Panc1 (cell line): ENCODE measurements around the gene MAP3K6. TPM values are rescaled to one million over a fixed set of nuclear protein-coding genes. Genes with fewer than 3 reads are reported as not detected.

Experiments used
- ATAC-seq: fragments of 200-7000 bp; cut with Tn5 transposase; 2 replicates; pipeline ENCODE4 v1.9.1; 2020; ENCODE audit warnings: mild to moderate bottlenecking, moderate library complexity
- BruUV-seq: library from RNA; stranded (reverse); fragments of 400-500 nt; replicated peaks from 2 replicates; lab custom pipeline; 2021; lab: Mats Ljungman, UMichigan
- CTCF ChIA-PET: fragments of 300-600 bp; sonication (Branson Sonifier 250); formaldehyde crosslinking; loops from one replicate; lab custom pipeline; 2022; ENCODE audit warnings: antibody characterized with exemption; lab: Charles Lee
- POLR2A ChIA-PET: fragments of 300-600 bp; sonication (Branson Sonifier 250); formaldehyde crosslinking; loops from one replicate; lab custom pipeline; 2022; ENCODE audit warnings: antibody characterized with exemption; lab: Charles Lee
- DNase-seq: peaks from one replicate; pipeline ENCODE4 v3.0.0-alpha.2; 2010; ENCODE audit warnings: low read depth, low spot score
- H3K27ac ChIP-seq: 2 replicates; pipeline ENCODE4 v1.5.1; 2011; ENCODE audit warnings: mild to moderate bottlenecking, low read length, inconsistent platforms
- H3K27me3 ChIP-seq: fragments of 200-500 bp; sonication (Bioruptor generic); 2 replicates; pipeline ENCODE4 v1.6.0; 2014; ENCODE audit warnings: low read length, inconsistent platforms; ENCODE audit not compliant: control insufficient read depth, insufficient read depth
- H3K36me3 ChIP-seq: fragments of 200-500 bp; sonication (Bioruptor generic); 2 replicates; pipeline ENCODE4 v1.5.1; 2014; ENCODE audit warnings: inconsistent platforms, mild to moderate bottlenecking, low read length, moderate library complexity; ENCODE audit not compliant: control insufficient read depth, insufficient read depth
- H3K4me1 ChIP-seq: 2 replicates; pipeline ENCODE4 v1.5.1; 2011; ENCODE audit warnings: inconsistent platforms, mild to moderate bottlenecking, low read length, moderate library complexity; ENCODE audit not compliant: control insufficient read depth, insufficient read depth
- H3K4me3 ChIP-seq, 2 experiments: 2 replicates each; pipeline ENCODE4 v1.5.1; 2011 to 2012; ENCODE audit warnings: low read depth in 2 of 2, low read length in 2 of 2, mild to moderate bottlenecking in 2 of 2, inconsistent platforms in 1 of 2, moderate library complexity in 1 of 2
- H3K9me3 ChIP-seq: fragments of 200-500 bp; sonication (Bioruptor generic); 2 replicates; pipeline ENCODE4 v1.5.1; 2014; ENCODE audit warnings: low read depth, mild to moderate bottlenecking, inconsistent platforms, low read length, moderate library complexity; ENCODE audit not compliant: control insufficient read depth, insufficient read depth
- POLR2AphosphoS5 ChIP-seq: IDR thresholded peaks from 2 replicates; pipeline ENCODE4 v1.6.1; 2012; ENCODE audit warnings: mild to moderate bottlenecking, low read depth, low read length, moderate library complexity
- SIN3A ChIP-seq: IDR thresholded peaks from 2 replicates; pipeline ENCODE4 v1.6.1; 2012; ENCODE audit warnings: low read depth, mild to moderate bottlenecking, low read length, moderate library complexity, borderline replicate concordance; ENCODE audit not compliant: insufficient read depth
- TCF7L2 ChIP-seq: IDR thresholded peaks from 2 replicates; pipeline ENCODE4 v1.6.1; 2011; ENCODE audit warnings: mild to moderate bottlenecking, low read depth, low read length, inconsistent platforms
- in situ Hi-C: cut with HindIII; loops from 2 replicates; pipeline ENCODE4 v1.10.0; 2016; ENCODE audit warnings: low sequenced_read_pairs, low pct_unique_long_range_greater_than_20kb
- intact Hi-C: fragments of 100-400 bp; cut with micrococcal nuclease; formaldehyde crosslinking; loops from one replicate; pipeline ENCODE4 v1.10.0; 2022; ENCODE audit not compliant: unreplicated experiment
- total RNA-seq: library from RNA; stranded (reverse); gene quantifications from one replicate; pipeline ENCODE4 v1.2.1, GENCODE V29; 2021; ENCODE audit not compliant: unreplicated experiment
- TF ChIP-seq, protein P1 (sequence below), 2 experiments: IDR thresholded peaks; 2 replicates each; pipeline ENCODE4 v1.6.1; 2011 to 2012; ENCODE audit warnings: low read depth in 2 of 2, control low read depth in 1 of 2, low read length in 1 of 2, mild to moderate bottlenecking in 1 of 2, moderate library complexity in 1 of 2; ENCODE audit not compliant: insufficient read depth in 1 of 2
- TF ChIP-seq, protein P2 (sequence below): fragments of 450-650 bp; IDR thresholded peaks from 2 replicates; pipeline ENCODE4 v1.5.1; 2017; ENCODE audit warnings: mild to moderate bottlenecking

The MAP3K6 gene
- total RNA-seq, 1 experiment from 2014 or later: 56.9 TPM

DNA sequence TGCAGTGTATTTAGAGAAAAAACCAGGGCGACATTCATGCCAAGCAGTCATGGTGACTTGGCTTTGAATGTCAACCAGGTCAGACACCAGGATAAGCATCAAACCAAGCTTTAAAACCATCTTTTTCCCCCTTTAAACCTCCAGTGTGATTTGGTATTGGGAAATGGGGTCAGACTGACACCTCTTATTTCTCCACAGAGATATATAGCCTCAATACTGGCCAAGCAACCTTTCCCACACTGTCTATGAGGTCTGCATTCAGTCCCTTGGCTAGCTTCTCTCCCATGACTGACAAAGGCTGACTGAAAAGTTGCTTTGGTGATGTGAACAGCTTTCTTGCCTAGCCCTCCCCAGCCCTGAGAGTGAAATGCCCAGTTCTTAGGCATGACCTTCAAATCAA is 47.3 kb upstream of the MAP3K6 start:
- BruUV-seq: no TSS peak
- Histone ChIP-seq H3K27me3 (no peaks in the 10 kb centered on the region), H3K27ac (no peak overlapping the region), H3K4me1 (peaks cover 10% of the 10 kb centered on the region), H3K36me3 (peaks cover 23% of the 10 kb centered on the region), H3K4me3 (no peak overlapping the region), H3K9me3 (no peaks in the 10 kb centered on the region)
- intact Hi-C loops (loop anchor here (10.0 kb wide), 1 partner anchor 71 kb away; no protein-coding TSS in a partner anchor), in situ Hi-C loops (loop anchor here (10.0 kb wide), 1 partner anchor 191 kb away; the partner anchor contains the start of gene AHDC1)
- POLR2A ChIA-PET: no interaction called here
- TF ChIP-seq, protein P1, sequence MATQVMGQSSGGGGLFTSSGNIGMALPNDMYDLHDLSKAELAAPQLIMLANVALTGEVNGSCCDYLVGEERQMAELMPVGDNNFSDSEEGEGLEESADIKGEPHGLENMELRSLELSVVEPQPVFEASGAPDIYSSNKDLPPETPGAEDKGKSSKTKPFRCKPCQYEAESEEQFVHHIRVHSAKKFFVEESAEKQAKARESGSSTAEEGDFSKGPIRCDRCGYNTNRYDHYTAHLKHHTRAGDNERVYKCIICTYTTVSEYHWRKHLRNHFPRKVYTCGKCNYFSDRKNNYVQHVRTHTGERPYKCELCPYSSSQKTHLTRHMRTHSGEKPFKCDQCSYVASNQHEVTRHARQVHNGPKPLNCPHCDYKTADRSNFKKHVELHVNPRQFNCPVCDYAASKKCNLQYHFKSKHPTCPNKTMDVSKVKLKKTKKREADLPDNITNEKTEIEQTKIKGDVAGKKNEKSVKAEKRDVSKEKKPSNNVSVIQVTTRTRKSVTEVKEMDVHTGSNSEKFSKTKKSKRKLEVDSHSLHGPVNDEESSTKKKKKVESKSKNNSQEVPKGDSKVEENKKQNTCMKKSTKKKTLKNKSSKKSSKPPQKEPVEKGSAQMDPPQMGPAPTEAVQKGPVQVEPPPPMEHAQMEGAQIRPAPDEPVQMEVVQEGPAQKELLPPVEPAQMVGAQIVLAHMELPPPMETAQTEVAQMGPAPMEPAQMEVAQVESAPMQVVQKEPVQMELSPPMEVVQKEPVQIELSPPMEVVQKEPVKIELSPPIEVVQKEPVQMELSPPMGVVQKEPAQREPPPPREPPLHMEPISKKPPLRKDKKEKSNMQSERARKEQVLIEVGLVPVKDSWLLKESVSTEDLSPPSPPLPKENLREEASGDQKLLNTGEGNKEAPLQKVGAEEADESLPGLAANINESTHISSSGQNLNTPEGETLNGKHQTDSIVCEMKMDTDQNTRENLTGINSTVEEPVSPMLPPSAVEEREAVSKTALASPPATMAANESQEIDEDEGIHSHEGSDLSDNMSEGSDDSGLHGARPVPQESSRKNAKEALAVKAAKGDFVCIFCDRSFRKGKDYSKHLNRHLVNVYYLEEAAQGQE (IDR thresholded peaks at IDR 0.05; ENCODE audit: insufficient read depth in 1 of 2, low read depth in 2 of 2, low read length in 1 of 2): no peak
- TF ChIP-seq, protein P2, sequence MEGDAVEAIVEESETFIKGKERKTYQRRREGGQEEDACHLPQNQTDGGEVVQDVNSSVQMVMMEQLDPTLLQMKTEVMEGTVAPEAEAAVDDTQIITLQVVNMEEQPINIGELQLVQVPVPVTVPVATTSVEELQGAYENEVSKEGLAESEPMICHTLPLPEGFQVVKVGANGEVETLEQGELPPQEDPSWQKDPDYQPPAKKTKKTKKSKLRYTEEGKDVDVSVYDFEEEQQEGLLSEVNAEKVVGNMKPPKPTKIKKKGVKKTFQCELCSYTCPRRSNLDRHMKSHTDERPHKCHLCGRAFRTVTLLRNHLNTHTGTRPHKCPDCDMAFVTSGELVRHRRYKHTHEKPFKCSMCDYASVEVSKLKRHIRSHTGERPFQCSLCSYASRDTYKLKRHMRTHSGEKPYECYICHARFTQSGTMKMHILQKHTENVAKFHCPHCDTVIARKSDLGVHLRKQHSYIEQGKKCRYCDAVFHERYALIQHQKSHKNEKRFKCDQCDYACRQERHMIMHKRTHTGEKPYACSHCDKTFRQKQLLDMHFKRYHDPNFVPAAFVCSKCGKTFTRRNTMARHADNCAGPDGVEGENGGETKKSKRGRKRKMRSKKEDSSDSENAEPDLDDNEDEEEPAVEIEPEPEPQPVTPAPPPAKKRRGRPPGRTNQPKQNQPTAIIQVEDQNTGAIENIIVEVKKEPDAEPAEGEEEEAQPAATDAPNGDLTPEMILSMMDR: no peak
- TF ChIP-seq TCF7L2 (no peak), POLR2AphosphoS5 (no peak), SIN3A (no peak)
- DNase-seq (no peak), ATAC-seq (no peak)
- CTCF ChIA-PET: no interaction called here

DNA sequence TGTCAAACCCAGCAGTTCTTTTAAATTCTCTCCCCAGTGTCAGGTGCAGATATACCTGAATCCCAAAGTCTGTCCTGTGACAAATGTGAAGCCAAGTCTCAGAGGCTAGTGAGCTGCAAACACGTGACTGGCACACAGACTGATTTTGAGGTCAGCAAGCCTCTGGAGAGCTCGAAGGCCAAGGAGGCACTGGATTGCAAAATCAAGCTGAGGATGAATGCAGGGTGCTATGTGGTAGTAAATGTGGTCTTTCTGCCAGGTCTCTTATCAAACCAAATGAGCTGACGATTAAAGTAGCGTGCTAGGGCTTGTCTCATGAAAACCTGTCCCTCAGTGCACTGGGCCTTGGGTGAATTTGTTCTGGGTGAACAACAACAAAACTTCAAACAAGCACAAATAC is 46.2 kb upstream of the MAP3K6 start:
- no peaks in the 10 kb centered on the region for H3K9me3 ChIP-seq
- in situ Hi-C loops (loop anchor here (10.0 kb wide), 1 partner anchor 192 kb away; the partner anchor contains the start of gene AHDC1), intact Hi-C loops (loop anchor here (10.0 kb wide), 1 partner anchor 72 kb away; no protein-coding TSS in a partner anchor)
- BruUV-seq: no TSS peak
- H3K36me3 ChIP-seq: peaks cover 25% of the 10 kb centered on the region
- H3K27me3 ChIP-seq: no peaks in the 10 kb centered on the region
- no peaks in the 10 kb centered on the region for H3K4me1 ChIP-seq
- DNase-seq (no peak), ATAC-seq (no peak)
- ChIA-PET POLR2A (no interaction called here), CTCF (no interaction called here)
- no peak overlapping the region for H3K4me3 ChIP-seq
- TF ChIP-seq POLR2AphosphoS5: no peak
- TF ChIP-seq, protein P1 (IDR thresholded peaks at IDR 0.05; ENCODE audit: insufficient read depth in 1 of 2, low read depth in 2 of 2, low read length in 1 of 2): no peak
- no peak for TF ChIP-seq TCF7L2
- TF ChIP-seq SIN3A: no peak
- TF ChIP-seq, protein P2: no peak
- no peak overlapping the region for H3K27ac ChIP-seq
